A673 (cell line): ENCODE results near the gene FUT8. TPM values are rescaled to one million over a fixed set of nuclear protein-coding genes. Genes with fewer than 3 reads are reported as not detected.

ENCODE experiments used
- BruUV-seq: library from RNA; stranded (reverse); fragments of 400-500 nt; replicated peaks from 2 replicates; lab custom pipeline; 2021; lab: Mats Ljungman, UMichigan
- CTCF ChIA-PET: fragments of 300-600 bp; sonication (Branson Sonifier 250); formaldehyde crosslinking; loops from one replicate; lab custom pipeline; 2022; ENCODE audit warnings: antibody characterized with exemption; lab: Charles Lee
- POLR2A ChIA-PET: fragments of 300-600 bp; sonication (Branson Sonifier 250); formaldehyde crosslinking; loops from one replicate; lab custom pipeline; 2022; ENCODE audit warnings: antibody characterized with exemption; ENCODE audit not compliant: low non-redundant PET; lab: Charles Lee
- DNase-seq: peaks from one replicate; pipeline ENCODE4 v3.0.0-alpha.2; 2015; ENCODE audit warnings: low spot score
- H3K27ac ChIP-seq: fragments of 200-600 bp; sonication (generic); 2 replicates; pipeline ENCODE4 v1.5.1; 2016; ENCODE audit warnings: mixed run types, low read depth, mild to moderate bottlenecking, mixed read lengths, antibody characterized with exemption, low read length; ENCODE audit not compliant: poor library complexity, severe bottlenecking
- H3K27me3 ChIP-seq: fragments of 200-600 bp; sonication (generic); replicated peaks from 2 replicates; pipeline ENCODE4 v1.6.1; 2017; ENCODE audit warnings: mixed run types, low read depth, mild to moderate bottlenecking, mixed read lengths, antibody characterized with exemption, low read length; ENCODE audit not compliant: insufficient read depth, poor library complexity
- H3K36me3 ChIP-seq: fragments of 200-600 bp; sonication (generic); 2 replicates; pipeline ENCODE4 v1.6.1; 2016; ENCODE audit warnings: mixed run types, mild to moderate bottlenecking, mixed read lengths, antibody characterized with exemption, low read length; ENCODE audit not compliant: insufficient read depth, poor library complexity, severe bottlenecking
- H3K4me1 ChIP-seq: fragments of 200-600 bp; sonication (generic); 2 replicates; pipeline ENCODE4 v1.6.1; 2017; ENCODE audit warnings: mixed run types, mild to moderate bottlenecking, mixed read lengths, antibody characterized with exemption, low read length; ENCODE audit not compliant: insufficient read depth, poor library complexity, severe bottlenecking
- H3K4me3 ChIP-seq: fragments of 200-600 bp; sonication (generic); 2 replicates; pipeline ENCODE4 v1.5.1; 2016; ENCODE audit warnings: low read depth, mixed run types, mild to moderate bottlenecking, mixed read lengths, low read length; ENCODE audit not compliant: poor library complexity, severe bottlenecking
- H3K9me3 ChIP-seq: fragments of 200-600 bp; sonication (generic); 2 replicates; pipeline ENCODE4 v1.6.1; 2016; ENCODE audit warnings: mixed run types, low read depth, mild to moderate bottlenecking, mixed read lengths, antibody characterized with exemption, low read length; ENCODE audit not compliant: poor library complexity, severe bottlenecking
- EZH2 ChIP-seq: fragments of 200-600 bp; sonication (generic); IDR thresholded peaks from 2 replicates; pipeline ENCODE4 v1.6.1; 2017; ENCODE audit warnings: borderline replicate concordance, low read depth, mild to moderate bottlenecking, mixed read lengths, antibody characterized with exemption, low read length; ENCODE audit not compliant: poor library complexity, severe bottlenecking
- intact Hi-C: fragments of 100-400 bp; cut with micrococcal nuclease; formaldehyde crosslinking; loops from one replicate; pipeline ENCODE4 v1.10.0; 2022; ENCODE audit not compliant: unreplicated experiment
- total RNA-seq: library from RNA; stranded (reverse); gene quantifications from 2 replicates; pipeline ENCODE4 v1.2.3, GENCODE V29; 2021
- TF ChIP-seq, protein P1 (sequence below): fragments of 300-800, 200-600 bp; sonication (generic); conservative IDR thresholded peaks from 2 replicates; pipeline ENCODE4 v1.5.1; 2017; ENCODE audit warnings: low read depth, mild to moderate bottlenecking, antibody characterized with exemption, low read length, moderate library complexity, mixed read lengths

The FUT8 gene
- total RNA-seq, 1 experiment from 2014 or later, result 11.0 TPM

DNA sequence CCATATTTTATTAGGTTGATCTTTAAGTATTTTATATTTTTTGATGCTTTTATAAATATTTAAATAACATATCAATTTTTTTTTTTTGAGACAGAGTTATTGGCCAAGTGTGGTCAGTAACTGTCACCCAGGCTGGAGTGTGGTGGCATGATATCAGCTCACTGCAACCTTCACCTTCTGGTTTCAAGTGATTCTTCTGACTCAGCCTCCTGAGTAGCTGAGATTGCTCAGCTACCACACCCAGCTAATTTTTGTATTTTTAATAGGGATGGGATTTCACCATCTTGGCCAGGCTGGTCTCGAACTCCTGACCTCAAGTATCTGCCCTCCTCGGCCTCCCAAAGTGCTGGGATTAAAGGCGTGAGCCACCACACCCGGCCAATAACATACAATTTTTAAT lies 71.1 kb downstream of the FUT8 start:
- TF ChIP-seq EZH2, result no peak
- TF ChIP-seq, protein P1, sequence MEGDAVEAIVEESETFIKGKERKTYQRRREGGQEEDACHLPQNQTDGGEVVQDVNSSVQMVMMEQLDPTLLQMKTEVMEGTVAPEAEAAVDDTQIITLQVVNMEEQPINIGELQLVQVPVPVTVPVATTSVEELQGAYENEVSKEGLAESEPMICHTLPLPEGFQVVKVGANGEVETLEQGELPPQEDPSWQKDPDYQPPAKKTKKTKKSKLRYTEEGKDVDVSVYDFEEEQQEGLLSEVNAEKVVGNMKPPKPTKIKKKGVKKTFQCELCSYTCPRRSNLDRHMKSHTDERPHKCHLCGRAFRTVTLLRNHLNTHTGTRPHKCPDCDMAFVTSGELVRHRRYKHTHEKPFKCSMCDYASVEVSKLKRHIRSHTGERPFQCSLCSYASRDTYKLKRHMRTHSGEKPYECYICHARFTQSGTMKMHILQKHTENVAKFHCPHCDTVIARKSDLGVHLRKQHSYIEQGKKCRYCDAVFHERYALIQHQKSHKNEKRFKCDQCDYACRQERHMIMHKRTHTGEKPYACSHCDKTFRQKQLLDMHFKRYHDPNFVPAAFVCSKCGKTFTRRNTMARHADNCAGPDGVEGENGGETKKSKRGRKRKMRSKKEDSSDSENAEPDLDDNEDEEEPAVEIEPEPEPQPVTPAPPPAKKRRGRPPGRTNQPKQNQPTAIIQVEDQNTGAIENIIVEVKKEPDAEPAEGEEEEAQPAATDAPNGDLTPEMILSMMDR, result no peak
- Histone ChIP-seq H3K9me3 (no peaks in the 10 kb centered on the region), H3K27ac (no peak overlapping the region), H3K27me3 (no peaks in the 10 kb centered on the region), H3K4me1 (no peaks in the 10 kb centered on the region), H3K36me3 (no peaks in the 10 kb centered on the region), H3K4me3 (no peak overlapping the region)
- POLR2A ChIA-PET, result no interaction called here
- no TSS peak for BruUV-seq
- intact Hi-C loops, result no loop called here
- no peak for DNase-seq
- CTCF ChIA-PET, result no interaction called here

GRCh38 chr14:65485516-65485915 lies 73.0 kb downstream of the FUT8 start:
- Histone ChIP-seq H3K36me3 (no peaks in the 10 kb centered on the region), H3K9me3 (no peaks in the 10 kb centered on the region), H3K4me3 (no peak overlapping the region), H3K27me3 (no peaks in the 10 kb centered on the region), H3K27ac (no peak overlapping the region), H3K4me1 (no peaks in the 10 kb centered on the region)
- BruUV-seq, result no TSS peak
- no peak for DNase-seq
- intact Hi-C loops, result no loop called here
- CTCF ChIA-PET, result no interaction called here
- TF ChIP-seq, protein P1, result no peak
- TF ChIP-seq EZH2, result no peak
- POLR2A ChIA-PET, result no interaction called here

DNA sequence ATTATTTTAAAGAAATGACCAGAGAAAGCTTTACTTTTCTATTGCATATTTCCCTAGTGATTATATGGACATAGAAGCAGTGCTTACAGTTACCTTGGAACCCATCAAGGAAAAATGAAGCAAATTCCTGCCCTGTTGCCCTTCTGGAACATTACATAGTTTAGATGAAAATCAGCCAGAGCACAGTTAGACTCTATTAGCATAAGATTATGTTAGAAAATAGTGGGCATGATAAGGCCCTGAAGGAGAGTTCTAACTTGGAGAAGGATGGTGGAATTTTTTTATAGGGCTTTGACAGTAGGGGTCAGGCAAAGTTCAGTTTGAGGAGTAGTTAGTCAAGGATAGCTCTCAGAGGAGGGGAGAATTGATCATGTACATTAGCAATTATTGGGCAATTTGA lies 74.3 kb downstream of the FUT8 start:
- Histone ChIP-seq H3K4me1 (no peaks in the 10 kb centered on the region), H3K27ac (no peak overlapping the region), H3K9me3 (no peaks in the 10 kb centered on the region), H3K27me3 (no peaks in the 10 kb centered on the region), H3K4me3 (no peak overlapping the region), H3K36me3 (no peaks in the 10 kb centered on the region)
- intact Hi-C loops, result no loop called here
- DNase-seq, result no peak
- no TSS peak for BruUV-seq
- no peak for TF ChIP-seq EZH2
- TF ChIP-seq, protein P1, result no peak
- POLR2A ChIA-PET, result no interaction called here
- CTCF ChIA-PET, result no interaction called here
